ENCODE data around the gene FRS3.

DNA sequence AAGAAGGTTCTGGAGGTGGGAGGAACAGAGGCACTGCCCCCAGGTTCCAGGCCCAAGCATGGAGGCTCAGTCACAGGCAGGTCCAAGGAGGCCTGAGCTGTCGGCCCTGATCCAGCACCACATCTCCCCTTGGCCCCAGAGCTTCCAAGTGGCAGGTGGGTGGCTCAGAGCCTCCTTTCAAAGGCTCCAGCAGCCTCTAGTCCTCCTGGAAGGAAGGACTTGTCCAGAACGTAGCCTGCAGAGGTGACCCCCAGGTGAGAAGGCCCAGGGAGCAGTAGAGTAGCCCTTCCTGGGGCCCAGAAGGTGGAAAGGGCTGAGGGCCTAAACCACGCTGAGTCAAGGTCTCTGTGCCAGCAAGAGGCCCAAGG lies 52.0 kb downstream of the FRS3 start:
- TF ChIP-seq CTCF (IDR thresholded peaks at IDR 0.05 in 2 of 3, conservative IDR thresholded peaks at IDR 0.05 in 1 of 3; ENCODE audit: borderline replicate concordance in 1 of 3, insufficient read depth in 1 of 3, low read depth in 2 of 3, low read length in 2 of 3) (no peak), POLR2A (IDR thresholded peaks at IDR 0.05; ENCODE audit: borderline replicate concordance, extremely low read depth, insufficient read depth, insufficient read length) (no peak), YY1 (IDR thresholded peaks at IDR 0.05; ENCODE audit: extremely low read depth, insufficient replicate concordance, low read depth, low read length) (no peak), RAD21 (IDR thresholded peaks at IDR 0.05; ENCODE audit: low read depth) (no peak)
- TF ChIP-seq, protein P1, sequence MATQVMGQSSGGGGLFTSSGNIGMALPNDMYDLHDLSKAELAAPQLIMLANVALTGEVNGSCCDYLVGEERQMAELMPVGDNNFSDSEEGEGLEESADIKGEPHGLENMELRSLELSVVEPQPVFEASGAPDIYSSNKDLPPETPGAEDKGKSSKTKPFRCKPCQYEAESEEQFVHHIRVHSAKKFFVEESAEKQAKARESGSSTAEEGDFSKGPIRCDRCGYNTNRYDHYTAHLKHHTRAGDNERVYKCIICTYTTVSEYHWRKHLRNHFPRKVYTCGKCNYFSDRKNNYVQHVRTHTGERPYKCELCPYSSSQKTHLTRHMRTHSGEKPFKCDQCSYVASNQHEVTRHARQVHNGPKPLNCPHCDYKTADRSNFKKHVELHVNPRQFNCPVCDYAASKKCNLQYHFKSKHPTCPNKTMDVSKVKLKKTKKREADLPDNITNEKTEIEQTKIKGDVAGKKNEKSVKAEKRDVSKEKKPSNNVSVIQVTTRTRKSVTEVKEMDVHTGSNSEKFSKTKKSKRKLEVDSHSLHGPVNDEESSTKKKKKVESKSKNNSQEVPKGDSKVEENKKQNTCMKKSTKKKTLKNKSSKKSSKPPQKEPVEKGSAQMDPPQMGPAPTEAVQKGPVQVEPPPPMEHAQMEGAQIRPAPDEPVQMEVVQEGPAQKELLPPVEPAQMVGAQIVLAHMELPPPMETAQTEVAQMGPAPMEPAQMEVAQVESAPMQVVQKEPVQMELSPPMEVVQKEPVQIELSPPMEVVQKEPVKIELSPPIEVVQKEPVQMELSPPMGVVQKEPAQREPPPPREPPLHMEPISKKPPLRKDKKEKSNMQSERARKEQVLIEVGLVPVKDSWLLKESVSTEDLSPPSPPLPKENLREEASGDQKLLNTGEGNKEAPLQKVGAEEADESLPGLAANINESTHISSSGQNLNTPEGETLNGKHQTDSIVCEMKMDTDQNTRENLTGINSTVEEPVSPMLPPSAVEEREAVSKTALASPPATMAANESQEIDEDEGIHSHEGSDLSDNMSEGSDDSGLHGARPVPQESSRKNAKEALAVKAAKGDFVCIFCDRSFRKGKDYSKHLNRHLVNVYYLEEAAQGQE (IDR thresholded peaks at IDR 0.05; ENCODE audit: low read depth), result no peak
